ENCODE data around the gene C13orf46. TPM values are rescaled to one million over a fixed set of nuclear protein-coding genes. Genes with fewer than 3 reads are reported as not detected.
A peak's percentile ranks its signal among the peaks of the same experiment; 100 is the strongest.

The C13orf46 gene
- total RNA-seq, 1 donor from 2014 or later = 0.33 TPM

DNA sequence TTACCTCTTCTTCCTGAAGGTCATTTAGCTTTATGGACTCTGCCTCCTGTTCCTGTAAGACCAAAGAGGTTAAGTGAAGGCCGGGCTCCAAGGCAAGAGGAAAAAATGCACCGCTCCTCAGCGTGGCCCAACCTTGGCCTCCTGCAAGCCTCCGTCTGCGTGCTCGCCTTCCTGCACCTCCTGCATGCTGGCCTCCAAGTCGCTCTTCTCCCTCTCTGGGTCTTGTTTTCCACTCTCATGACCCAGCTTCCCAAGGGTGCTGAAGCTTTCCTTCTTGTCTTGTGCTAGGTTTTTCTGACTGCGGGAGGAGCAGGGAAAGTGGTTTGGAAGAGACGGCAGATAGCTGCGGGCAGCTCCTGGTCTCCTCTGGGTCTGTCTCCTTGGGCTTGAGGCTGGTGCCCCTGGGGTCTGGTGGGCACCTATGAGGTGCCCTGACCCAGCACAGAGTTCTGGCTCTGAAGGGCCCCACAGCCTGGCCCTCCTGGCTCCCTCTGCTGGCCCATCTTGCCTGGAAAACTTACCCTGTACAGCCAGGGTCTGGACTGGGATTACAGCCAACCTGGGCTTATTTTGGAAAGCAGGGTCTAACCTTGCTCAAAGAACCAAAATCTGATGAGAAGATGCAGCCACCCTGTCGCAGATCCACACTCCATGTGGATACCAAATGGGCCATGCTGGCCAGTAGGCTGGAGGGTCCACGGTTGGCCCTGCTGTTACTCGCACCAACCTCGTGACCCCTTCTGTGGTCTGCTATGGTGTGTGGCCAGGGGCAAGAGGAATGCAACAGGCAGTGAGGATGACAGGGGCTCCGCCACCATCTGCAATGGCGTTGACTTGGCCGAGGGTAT lies 5.2 kb downstream of the C13orf46 start:
- no peak for TF ChIP-seq CTCF (IDR thresholded peaks at IDR 0.05; ENCODE audit: borderline replicate concordance)
- DNase-seq = peak; percentile 4
- Histone ChIP-seq H3K36me3 (no peaks in the 10 kb centered on the region), H3K4me1 (peaks cover 28% of the 10 kb centered on the region), H3K27ac (replicated peaks) (no peak overlapping the region), H3K4me3 (no peak overlapping the region), H3K27me3 (ENCODE audit: low read depth) (no peaks in the 10 kb centered on the region), H3K9me3 (replicated peaks) (no peaks in the 10 kb centered on the region)
- intact Hi-C loops (cut with micrococcal nuclease) = no loop called here

DNA sequence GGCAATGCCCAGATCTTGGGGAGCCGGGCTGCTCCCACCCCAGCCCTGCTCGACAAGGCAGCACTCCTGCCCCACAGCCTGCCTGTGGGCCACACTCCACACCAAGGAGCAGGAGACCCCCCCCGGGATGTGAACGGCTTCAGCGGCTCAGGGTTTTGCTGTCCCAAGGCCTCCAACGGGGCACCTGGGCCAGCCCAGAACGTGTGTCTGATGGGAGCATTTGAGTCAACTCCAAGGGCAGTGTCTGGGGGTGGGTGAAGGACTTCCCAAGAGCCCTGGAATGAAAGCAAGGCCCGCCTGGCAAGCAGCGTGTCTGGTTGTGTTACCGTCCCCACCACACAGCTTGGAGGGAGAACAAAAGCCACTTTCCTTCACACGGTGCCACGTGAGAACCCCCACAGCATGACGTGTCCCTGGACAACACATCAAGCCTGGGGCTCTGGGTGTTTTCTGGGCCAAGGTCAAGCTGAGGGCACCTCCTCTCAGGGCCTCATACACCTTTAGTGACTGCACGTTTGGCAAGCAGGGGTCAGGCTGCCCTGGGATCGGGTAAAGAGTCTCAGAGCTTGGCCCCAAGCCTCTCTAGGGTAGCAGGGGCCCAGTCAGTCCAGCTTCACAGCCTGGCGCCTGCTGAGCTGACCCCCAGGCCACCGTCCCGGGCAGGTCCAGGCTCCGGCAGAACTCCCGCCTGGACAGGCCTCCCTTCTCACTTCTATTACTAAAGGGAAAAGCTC lies 6.0 kb downstream of the C13orf46 start:
- Histone ChIP-seq H3K9me3 (replicated peaks) (no peaks in the 10 kb centered on the region), H3K27ac (replicated peaks) (no peak overlapping the region), H3K4me3 (no peak overlapping the region), H3K36me3 (no peaks in the 10 kb centered on the region), H3K27me3 (ENCODE audit: low read depth) (no peaks in the 10 kb centered on the region), H3K4me1 (peaks cover 28% of the 10 kb centered on the region)
- intact Hi-C loops (cut with micrococcal nuclease) = no loop called here
- no peak for TF ChIP-seq CTCF (IDR thresholded peaks at IDR 0.05; ENCODE audit: borderline replicate concordance)
- DNase-seq = peak; percentile 17

- DNase-seq = no peak
- Histone ChIP-seq H3K27ac (replicated peaks) (no peak overlapping the region), H3K9me3 (replicated peaks) (no peaks in the 10 kb centered on the region), H3K27me3 (ENCODE audit: low read depth) (no peaks in the 10 kb centered on the region), H3K4me1 (peaks cover 28% of the 10 kb centered on the region), H3K36me3 (no peaks in the 10 kb centered on the region), H3K4me3 (no peak overlapping the region)
- no peak for TF ChIP-seq CTCF (IDR thresholded peaks at IDR 0.05; ENCODE audit: borderline replicate concordance)
- intact Hi-C loops (cut with micrococcal nuclease) = no loop called here
Observed at GRCh38 chr13:113967206-113967720, 6.6 kb downstream of the C13orf46 start.

DNA sequence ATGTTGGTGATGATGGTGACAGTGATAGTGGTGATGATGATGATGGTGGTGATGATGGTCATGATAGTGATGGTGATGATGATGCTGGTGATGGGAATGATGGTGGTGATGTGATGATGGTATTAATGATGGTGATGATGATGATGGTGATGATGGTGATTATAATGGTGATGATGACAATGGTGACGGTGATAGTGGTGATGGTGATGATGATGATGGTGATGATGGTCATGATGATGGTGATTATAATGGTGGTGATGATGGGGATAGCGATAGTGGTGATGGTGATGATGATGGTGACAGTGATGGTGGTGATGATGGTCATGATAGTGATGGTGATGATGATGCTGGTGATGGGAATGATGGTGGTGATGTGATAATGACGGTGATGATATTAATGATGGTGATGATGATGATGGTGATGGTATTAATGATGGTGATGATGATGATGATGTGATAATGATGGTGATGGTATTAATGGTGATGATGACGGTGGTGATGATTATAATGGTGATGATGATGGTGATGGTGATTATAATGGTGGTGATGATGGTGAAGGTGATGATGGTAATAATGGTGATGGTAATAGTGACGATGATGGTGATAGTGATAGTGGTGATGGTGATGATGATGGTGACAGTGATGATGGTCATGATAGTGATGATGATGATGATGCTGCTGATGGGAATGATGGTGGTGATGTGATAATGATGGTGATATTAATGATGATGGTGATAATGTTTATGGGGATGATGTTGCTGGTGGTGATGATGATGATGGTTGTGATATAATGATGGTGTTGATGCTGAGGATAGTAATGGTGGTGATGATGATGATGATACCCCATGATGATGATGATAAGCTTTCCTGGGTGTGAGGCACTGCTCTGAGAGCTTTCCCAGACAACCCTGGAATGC lies 7.7 kb downstream of the C13orf46 start:
- no peak overlapping the region for H3K27ac ChIP-seq (replicated peaks)
- no peaks in the 10 kb centered on the region for H3K9me3 ChIP-seq (replicated peaks)
- H3K36me3 ChIP-seq = no peaks in the 10 kb centered on the region
- intact Hi-C loops (cut with micrococcal nuclease) = no loop called here
- no peak for DNase-seq
- no peak for TF ChIP-seq CTCF (IDR thresholded peaks at IDR 0.05; ENCODE audit: borderline replicate concordance)
- no peak overlapping the region for H3K4me3 ChIP-seq
- peaks cover 21% of the 10 kb centered on the region for H3K4me1 ChIP-seq
- no peaks in the 10 kb centered on the region for H3K27me3 ChIP-seq (ENCODE audit: low read depth)

DNA sequence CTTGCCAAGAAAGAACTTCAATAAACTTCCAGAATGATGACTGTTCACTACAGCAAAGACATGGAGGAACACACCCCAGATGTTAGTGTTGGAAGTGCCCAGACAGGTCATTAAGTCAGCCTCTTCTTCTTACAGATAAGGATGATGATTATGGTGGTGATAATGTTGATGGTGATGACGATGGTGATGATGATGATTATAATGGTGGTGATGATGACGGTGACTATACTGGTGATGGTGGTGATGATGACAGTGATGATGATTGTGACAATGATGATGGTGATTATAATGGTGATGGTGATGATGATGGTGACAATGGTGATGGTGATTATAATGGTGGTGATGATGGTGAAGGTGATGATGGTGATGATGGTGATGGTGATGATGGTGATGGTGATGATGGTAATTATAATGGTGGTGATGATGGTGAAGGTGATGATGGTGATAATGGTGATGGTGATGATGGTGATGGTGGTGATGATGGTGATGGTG lies 8.4 kb downstream of the C13orf46 start:
- Histone ChIP-seq H3K9me3 (replicated peaks) (peaks cover 2% of the 10 kb centered on the region), H3K27ac (replicated peaks) (no peak overlapping the region), H3K4me1 (peaks cover 15% of the 10 kb centered on the region), H3K36me3 (no peaks in the 10 kb centered on the region), H3K4me3 (no peak overlapping the region), H3K27me3 (ENCODE audit: low read depth) (no peaks in the 10 kb centered on the region)
- DNase-seq = no peak
- intact Hi-C loops (cut with micrococcal nuclease) = no loop called here
- no peak for TF ChIP-seq CTCF (IDR thresholded peaks at IDR 0.05; ENCODE audit: borderline replicate concordance)
